GM12892 (cell line): ENCODE data around the gene CREBZF.

Experiments
- POLR2A ChIP-seq: IDR thresholded peaks from 2 replicates; pipeline ENCODE4 v1.6.1; 2011; ENCODE audit warnings: low read depth, low read length, control low read depth
- POLR2AphosphoS5 ChIP-seq: IDR thresholded peaks from 2 replicates; pipeline ENCODE4 v1.6.1; 2011; ENCODE audit warnings: low read depth, low read length, control low read depth

DNA sequence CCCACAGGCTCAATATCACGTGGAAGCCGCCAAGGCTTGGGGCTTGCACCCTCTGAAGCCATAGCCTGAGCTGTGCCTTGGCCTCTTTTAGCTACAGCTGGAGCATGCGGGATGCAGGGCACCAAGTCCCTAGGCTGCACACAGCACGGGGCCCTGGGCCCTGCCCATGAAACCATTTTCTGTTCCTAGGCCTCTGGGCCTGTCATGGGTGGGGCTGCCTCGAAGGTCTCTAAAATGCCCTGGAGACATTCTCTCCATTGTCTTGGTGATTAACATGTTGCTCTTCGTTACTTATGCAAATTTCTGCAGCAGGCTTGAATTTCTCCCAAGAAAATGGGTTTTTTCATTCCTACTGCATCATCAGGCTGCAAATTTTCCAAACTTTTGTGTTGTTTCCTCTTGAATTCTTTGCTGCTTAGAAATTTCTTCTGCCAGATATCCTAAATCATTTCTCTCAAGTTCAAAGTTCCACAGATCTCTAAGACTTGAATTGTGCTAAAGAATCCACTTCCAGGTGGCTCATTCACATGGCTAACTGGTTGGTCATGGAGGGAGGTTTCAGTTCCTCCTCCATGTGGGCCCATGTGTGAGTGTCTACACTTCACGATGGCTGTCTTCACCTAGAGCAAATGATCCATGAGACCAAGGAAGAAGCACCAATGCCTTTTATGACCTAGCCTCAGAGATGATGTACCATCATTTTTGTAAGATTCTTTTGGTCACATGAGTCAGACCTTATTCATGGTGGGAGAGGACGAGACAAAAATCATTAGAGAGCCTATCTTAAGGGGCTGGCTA is 7.4 kb upstream of the CREBZF start:
- no peak for TF ChIP-seq POLR2A
- no peak for TF ChIP-seq POLR2AphosphoS5
